Ecto neural progenitor cell (in vitro differentiated cells): Measurements from ENCODE around the gene FAM187B.
"Not testable (repeated sequence)": the region's sequence is repeated elsewhere in the genome, so short reads cannot be mapped to it uniquely, and the experiment has no call there.

ENCODE experiments used
- DNase-seq: peaks from one replicate; pipeline ENCODE4 v3.0.0-alpha.2; 2018; ENCODE audit warnings: low spot score

Gene FAM187B

DNA sequence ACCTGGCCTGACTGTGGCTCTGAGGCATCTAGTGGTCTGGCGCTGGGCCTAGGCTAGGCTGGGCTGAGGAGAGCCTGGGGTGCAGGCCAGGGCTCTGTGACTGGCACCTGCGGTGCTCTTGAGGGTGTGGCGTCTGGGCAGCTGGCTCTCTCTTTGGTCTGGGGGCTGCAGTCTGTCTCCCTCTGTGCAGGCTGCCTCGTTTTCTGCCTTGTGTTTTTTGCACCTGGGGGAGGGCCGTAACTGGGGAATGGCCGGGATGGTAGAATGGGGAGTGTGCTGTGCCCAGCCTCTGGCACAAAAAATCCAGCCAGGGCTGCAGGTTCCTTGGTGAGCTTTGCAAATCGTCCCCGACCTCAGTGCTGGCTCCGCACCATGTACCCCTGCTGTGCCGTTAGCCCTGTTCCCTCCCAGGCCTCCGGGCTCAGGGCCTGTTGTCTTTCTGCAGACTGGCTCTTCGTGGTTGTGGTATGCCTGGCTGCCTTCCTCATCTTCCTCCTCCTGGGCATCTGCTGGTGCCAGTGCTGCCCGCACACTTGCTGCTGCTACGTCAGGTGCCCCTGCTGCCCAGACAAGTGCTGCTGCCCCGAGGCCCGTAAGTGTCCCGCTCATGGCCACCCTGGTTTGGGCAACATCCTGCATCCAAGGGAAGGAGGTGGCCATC is 33.7 kb upstream of the FAM187B start:
- no peak for DNase-seq

DNA sequence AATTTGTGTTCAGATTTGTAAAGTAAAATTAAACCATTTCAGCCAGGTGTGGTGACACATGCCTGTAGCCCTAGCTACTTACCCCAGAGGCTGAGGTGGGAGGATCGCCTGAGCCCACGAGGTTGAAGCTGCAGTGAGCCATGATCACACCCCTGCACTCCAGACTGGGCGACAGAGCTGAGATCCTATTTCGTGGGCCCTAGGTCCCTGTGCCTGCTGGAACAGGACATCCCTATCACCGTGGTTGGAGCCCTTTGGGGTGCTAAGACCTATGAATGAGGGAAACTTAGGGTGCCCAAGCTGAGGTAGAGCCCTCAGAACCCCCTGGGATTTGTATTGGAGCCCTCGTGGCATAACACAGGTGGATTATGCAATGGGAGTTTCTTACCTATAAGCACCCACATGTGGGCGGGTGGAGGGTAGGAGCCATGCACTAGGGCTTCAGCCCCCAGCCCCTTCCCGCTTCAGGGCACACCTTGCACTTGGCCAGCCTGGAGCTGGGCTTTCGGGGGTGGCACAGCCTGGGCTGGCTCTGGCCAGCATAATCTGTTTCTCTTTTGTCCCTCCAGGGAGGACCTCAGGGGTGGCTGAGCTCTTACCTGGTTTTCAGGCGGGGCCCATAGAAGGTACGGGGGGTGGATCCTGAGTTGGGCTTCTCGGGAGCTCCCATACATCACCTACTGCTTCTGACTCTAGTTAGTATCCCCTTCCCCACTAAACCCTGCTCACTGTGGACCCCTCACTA is 33.0 kb upstream of the FAM187B start:
- no peak for DNase-seq

DNA sequence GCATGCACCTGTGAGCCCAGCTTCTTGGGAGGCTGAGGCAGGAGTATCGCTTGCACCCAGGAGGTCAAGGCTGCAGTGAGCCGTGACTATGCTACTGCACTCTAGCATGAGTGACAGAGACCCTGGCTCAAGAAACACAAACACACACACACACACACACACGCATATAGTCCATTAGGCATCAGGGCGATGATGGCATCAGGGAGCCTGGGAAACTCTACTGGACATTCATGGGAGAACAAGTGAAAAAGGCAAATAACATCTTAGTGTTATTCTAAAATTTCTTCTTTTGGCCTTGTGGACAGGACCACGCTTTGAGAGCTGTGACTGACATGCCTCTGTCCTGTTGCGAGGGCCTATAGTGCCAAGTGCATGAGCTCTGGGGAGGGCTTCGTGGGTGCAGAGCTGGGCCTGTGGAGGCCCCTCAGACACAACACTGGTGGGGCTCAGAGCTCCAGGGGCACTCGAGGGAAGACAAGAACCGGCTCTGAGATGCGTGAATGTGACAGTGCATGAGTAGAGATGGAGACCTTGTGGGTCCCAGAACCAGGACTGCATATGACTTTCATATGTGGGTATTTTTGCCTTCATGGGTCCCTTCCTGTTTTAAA is 32.3 kb upstream of the FAM187B start:
- no peak for DNase-seq

DNA sequence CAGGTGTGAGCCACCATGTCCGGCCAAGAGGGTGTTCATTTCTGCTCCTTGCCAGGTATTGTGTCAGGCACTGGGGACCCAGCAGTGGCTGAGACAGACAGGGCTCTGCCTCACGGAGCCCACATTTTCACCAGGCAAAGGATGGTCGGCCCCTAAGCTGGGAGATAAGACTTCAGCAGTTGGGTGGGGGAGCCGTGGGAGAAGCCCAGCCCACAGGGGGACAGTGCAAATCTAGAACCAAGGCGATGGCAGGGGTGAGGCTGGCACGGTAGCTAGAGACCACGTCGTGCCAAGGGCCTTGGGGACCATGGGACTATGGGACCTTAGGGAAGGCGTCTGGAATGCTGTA is 28.5 kb upstream of the FAM187B start:
- DNase-seq, result no peak

DNA sequence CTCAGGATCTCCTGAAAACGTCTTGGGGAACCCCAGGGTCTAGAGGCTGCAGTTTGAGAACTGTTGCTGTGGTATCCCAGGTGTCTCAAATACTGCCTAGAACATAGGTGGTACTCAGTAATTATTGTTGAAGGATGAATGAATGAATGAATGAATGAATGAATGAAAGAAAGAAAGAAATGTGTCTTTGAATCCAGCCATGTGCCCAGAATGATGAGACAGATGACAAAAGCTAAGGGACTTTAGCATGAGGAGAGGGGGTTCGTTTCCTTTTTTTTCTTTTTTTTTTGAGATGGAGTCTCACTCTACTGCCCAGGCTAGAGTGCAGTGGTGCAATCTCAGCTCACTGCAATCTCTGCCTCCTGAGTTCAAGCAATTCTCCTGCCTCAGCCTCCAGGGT is 28.0 kb upstream of the FAM187B start:
- no peak for DNase-seq

DNA sequence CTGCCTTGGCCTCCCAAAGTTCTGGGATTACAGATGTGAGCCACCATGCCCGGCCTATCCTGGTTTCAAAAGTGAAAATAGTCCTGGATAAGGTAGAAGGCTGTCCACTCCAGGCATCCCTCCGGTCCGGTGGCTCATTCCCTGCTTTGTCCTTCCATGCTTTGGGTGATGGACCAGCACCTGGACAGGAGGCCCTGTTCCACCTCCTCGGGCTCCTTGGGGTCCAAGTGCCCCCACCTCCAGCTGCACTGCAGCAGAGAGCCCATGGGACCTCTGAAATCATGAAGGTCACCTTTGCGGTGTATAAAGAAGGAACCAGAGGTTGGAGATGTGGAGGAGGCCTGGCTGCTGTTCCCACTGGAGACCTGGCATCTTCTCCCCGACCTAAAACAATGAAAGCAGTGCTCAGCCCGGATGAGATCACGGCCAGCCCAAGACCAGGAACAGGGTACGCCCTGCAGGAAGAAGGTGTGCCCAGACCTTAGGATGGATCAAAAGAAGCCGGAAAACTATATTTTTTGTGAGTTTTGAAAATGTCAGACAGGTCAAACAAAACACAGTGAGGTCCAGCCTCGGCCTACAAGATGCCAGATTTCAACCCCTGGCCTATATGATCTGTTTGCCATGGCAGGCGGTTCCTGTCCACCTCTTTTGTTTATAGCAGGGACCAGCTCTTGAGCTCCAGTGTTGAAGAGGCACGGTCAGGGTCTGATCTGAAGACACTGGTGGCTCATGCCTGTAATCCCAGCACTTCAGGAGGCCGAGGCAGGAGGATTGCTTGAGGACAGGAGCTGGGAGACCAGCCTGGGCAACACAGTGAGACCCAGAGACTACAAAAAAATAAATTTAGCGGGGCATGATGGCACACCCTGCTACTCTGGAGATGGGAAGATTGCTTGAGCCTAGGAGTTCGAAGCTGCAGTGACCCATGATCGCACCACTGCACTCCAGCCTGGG is 26.1 kb upstream of the FAM187B start:
- DNase-seq, result no peak

DNA sequence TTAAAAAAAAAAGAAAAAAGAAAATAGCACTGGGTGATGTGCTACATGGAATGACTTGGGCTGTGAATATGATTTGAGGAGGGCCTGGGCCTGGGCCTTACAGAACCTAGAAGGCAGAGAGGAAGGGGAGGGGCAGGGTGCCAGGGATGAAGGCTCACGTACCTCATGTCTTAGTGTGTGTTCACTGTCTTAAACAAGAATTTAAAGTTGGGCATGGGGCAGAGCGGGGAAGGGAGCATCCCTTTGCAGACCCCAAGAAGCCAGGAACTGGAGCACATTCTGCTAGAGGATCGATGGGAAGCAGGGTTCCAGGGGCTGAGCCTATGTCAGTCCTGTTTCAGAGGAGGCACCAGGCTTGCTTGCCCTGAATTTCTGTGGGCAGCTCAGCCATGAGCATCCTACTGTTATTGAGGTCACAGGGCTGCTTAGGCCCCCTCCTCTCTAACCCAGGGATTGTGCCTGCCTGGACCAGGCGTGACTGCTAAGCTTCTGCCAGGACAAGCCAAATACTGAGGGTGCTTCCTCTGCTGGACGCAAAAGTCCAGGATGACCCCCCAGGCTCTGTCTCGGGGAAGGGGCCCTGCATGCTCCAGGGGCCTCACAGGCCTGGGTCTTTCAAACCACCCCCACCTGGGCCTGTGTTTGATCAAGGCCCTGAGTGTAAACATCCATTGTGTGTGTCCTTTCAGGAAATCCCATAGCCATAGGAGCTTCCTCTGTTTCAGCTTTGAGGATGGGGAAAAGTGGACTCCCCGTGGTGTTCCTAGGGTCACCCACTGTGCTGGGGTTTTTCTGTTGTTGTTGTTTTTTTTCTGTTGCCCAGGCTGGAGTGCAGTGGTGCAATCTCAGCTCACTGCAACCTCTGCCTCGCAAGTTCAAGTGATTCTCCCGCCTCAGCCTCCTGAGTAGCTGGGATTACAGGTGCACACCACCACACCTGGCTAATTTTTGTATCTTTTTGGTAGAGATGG is 25.1 kb upstream of the FAM187B start:
- DNase-seq, result no peak

DNA sequence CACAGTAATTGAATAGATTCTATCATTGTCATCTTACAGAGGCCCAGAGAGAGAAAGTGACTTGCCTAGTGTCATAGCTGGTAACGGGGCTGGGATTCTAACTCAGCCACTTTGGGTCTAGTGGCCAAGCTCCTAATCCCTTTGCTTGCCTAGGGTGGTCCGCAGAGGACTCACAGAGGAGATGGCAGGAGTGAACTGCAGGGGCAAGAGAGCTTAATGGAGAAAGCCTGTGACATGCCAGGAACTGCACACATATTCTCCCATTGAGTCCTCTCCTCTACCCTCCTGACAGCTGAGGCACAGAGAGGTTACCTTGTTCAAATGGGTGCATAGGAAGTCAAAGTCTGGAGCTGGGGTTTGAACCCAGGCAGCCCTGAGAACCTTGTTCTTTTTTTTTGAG is 22.9 kb upstream of the FAM187B start:
- no peak for DNase-seq

DNA sequence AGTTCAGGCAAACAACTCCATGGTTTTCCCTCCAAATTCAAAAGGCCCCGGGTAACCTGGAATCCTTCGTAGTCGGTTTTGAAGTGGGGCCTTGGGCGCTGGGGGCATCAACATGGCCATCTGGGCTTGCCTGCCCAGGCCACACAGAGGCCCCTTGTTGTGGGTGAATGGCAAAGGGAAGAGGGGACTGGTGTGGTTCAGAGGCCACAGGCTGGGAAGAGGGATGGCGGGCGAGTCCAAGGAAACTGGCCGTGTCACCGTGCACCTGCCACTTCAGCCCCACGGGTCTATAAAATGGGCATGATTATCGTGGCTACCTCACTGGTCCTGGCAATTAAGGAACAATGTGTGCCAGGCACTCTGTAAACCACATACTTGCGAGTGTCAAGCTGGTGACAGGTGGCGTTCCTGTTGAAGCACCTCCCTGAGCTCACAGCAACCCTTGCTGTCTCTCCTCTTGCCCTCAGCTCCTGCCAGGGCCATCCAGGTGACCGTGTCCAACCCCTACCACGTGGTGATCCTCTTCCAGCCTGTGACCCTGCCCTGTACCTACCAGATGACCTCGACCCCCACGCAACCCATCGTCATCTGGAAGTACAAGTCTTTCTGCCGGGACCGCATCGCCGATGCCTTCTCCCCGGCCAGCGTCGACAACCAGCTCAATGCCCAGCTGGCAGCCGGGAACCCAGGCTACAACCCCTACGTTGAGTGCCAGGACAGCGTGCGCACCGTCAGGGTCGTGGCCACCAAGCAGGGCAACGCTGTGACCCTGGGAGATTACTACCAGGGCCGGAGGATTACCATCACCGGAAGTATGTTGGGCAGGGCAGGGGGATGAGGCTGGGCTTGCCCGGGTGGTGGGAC is 21.5 kb upstream of the FAM187B start:
- DNase-seq, result no peak

DNA sequence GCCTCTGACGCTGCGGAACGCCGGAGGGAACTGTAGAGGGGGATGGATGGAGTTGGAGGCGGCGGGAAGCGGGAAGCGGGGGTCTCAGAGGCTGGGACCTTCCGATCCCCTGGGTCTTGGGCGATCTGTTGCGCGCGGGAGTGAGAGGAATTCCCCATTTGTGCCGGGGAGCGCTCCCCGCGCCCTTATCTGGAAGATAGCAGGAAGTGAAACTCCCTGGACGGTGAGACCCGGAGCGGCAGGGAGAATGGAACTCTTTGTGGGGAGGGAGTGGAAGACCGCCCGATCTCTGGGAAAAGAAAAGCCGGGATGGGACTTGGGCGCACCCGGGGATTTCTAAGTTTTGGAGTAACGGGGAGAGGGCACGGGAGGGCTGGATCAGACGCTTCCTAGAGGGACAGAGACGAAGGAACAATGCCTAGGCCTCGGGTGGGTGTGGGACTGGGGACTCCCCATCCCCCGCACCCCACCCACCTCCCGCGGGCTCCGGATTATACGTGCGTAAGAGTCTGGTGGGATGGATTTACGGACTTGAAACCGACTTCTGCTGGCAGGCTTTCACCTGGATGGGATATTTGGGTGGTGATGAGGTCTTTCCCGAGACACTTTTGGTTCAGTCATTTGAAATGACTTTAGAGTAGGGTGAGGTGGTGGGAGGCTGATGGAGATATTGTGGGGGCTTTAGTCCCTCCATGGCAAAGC is 20.8 kb upstream of the FAM187B start:
- DNase-seq, result no peak

DNA sequence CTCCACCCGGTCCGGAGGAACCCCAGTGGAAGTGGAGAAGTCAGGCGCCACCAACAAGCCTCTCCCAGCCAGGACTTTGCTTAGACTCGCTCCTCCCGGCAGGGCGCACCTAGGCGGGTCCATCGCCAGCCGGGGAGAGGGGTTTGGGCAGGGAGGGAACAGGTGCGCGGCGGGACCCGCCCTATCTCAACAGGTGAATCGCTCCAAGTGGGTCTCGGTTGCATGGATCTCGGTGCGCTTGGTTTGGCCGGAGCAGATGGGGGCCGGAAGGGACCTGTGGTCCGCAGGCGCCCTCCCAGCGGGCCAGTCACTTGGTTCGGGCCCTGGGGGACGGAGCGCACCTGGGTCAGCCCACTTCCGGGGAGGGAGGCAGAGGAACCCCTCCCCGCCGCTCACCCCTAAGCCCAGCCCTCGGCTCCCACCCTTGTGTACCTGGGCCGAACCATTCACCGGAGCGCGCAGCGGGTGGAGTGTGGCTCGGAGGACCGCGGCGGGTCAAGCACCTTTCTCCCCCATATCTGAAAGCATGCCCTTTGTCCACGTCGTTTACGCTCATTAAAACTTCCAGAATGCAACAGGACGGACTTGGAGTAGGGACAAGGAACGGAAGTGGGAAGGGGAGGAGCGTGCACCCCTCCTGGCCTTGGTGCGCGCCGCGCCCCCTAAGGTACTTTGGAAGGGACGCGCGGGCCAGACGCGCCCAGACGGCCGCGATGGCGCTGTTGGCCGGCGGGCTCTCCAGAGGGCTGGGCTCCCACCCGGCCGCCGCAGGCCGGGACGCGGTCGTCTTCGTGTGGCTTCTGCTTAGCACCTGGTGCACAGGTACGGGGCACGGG is 20.0 kb upstream of the FAM187B start, which contains the start of gene LSR:
Gene LSR (plus strand): TSS at position 693 of the 836 bp plus-strand sequence. CDS start 21 bp downstream, at position 714.
- peak; percentile 92 for DNase-seq

DNA sequence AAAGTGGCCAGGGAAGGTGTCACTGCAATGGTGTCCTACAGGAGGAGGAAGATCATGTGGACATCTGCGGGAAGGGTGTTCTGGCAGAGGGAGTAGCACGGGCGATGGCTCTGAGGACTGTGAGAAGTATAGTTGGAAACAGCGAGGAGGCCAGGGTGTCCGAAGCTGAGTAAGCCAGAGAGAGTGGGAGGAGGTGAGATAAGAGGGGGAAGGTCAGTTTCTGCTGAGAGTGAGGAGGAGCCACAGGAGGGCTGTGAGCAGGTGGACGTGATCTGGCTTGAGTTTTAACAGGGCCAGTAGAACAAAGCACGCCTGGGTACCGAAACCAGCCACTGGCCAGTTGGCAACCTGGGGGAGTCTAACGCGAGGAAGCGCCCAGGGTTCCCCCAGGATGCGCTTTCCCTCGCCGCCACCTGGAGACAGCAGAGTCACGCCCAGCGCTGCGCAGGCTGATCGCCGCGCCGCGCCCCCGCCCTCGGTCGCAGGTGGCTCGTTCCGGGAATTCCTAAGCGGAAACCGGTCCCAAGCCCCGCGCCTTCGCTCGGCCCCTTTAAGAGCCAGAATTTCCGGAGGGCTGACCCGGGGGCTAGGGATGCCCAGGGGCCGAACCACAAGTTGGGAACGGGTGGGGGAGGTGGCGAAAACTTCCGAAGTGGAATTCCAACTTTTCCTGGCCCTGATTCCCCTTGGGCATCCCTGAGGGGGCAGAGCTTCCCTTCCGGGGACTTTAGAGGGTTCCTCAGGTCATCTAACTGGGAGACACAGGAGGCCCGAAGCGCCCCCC is 19.2 kb upstream of the FAM187B start:
- DNase-seq, result peak; percentile 94

DNA sequence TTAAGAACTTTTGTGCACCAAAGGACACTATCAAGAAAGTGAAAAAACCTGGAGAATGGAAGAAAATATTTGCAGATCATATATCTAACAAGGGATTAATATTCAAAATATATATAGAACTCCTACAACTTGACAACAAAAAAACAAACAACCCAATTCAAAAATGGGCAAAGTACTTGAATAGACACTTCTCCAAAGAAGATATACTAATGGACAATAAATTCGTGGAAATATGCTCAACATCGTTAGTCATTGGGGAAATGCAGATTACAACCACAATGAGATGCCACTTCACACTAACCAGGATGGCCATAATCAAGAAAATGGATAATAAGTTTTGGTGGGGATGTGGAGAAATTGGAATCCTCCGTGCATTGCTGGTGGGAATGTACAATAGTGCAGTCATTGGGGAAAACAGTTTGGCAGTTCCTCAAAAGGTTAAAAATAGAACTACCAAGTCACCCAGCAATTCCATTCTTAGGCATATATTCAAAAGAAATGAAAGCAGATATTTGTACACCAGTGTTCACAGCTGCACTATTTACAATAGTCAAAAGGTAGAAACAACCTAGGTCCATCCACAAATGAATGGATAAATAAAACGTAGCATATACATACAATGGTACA is 18.0 kb upstream of the FAM187B start:
- no peak for DNase-seq

DNA sequence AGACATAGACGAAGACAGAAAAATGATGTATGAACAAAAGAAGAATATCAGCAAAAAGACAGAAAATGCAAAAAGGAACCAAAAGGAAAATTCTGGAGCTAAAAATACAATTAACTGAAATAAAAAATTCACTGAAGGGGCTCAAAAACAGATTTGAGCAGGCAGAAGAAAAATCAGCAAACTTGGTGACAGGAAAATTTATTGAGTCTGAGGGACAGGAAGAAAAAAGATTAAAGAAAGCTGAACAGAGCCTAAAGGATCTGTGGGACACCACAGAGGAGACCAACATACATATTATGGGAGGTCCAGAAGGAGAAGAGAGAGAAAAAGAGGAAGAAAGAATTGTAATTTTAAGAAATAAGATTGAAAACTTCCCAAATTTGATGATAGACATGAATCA is 12.9 kb upstream of the FAM187B start:
- DNase-seq, result no peak

DNA sequence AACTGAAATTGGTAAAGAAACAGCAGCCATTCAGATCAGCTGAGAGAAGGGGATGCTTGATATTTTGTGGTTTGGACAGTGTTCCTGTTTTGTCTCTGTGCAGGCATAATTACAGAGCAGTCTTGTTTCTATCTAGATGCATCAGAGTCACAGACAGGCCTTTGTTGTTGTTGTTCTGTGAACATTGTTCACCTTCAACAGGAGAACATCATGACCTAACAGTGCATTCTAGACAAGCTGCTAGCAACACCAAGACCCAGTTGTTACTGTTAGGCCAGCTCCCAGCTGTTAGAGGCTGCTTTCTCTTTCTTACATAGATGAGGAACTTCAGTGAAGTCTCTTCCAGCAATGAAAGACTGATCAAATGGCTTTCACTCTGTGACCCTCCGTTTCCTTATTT is 11.8 kb upstream of the FAM187B start:
- no peak for DNase-seq

DNA sequence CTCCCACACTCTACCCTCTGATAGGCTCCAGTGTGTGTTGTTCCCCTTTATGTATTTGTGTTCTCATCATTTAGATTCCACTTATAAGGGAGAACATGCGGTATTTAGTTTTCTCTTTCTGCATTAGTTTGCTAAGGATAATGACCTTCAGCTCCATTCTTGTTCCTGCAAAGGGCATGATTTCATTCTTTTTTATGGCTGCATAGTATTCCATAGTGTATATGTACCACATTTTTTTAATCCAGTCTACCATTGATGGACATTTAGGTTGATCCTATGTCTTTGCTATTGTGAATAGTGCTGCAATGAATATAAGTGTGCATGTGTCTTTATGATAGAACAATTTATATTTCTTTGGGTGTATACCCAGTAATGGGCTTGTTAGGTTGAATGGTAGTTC is 11.1 kb upstream of the FAM187B start:
- not testable (repeated sequence) for DNase-seq
